A549 (cell line): ENCODE data around the gene GAL. TPM values are rescaled to one million over a fixed set of nuclear protein-coding genes. Genes with fewer than 3 reads are reported as not detected.

Experiments used
- ATAC-seq, 2 experiments: fragments of 200-7000 bp in 1 of 2; fragments of >200 bp in 1 of 2; cut with Nextera tagmentation in 1 of 2; cut with Tn5 transposase in 1 of 2; 3 replicates each; pipeline versions ENCODE4 v1.8.0 to v1.9.1; 2018 to 2020; ENCODE audit warnings: mild to moderate bottlenecking in 1 of 2, moderate library complexity in 1 of 2
- CTCF ChIA-PET: fragments of 300-600 bp; sonication (Branson Sonifier 250); formaldehyde crosslinking; extraction: SDS; loops from one replicate; lab custom pipeline; 2021; ENCODE audit warnings: antibody characterized with exemption, inconsistent platforms; lab: Yijun Ruan, JAX
- POLR2A ChIA-PET: fragments of 350-600 bp; formaldehyde crosslinking; extraction: SDS; loops from one replicate; lab custom pipeline; 2021; ENCODE audit warnings: antibody characterized with exemption, inconsistent platforms; lab: Yijun Ruan, JAX
- DNase-seq, 2 experiments: peaks; one replicate each; pipeline versions ENCODE4 v3.0.0 to v3.0.0-alpha.2; 2011 to 2016; ENCODE audit warnings: low read depth in 1 of 2, low spot score in 1 of 2
- FAIRE-seq: peaks from 2 replicates; lab custom pipeline; 2011; peaks lifted over from hg19 to GRCh38; lab: Jason Lieb, UNC
- H3K27ac ChIP-seq, 2 experiments: fragments of >200 bp; sonication (Bioruptor Twin); formaldehyde crosslinking; 3 replicates each; pipeline ENCODE4 v1.5.1; 2016 to 2017
- H3K4me1 ChIP-seq: fragments of >200 bp; sonication (Bioruptor Twin); formaldehyde crosslinking; 3 replicates; pipeline ENCODE4 v1.6.1; 2016
- H3K4me2 ChIP-seq: fragments of >200 bp; sonication (Bioruptor Twin); formaldehyde crosslinking; 3 replicates; pipeline ENCODE4 v1.6.1; 2016
- H3K4me3 ChIP-seq: fragments of >200 bp; sonication (Bioruptor Twin); formaldehyde crosslinking; 3 replicates; pipeline ENCODE4 v1.5.1; 2016
- H3K9me3 ChIP-seq: fragments of >200 bp; sonication (Bioruptor Twin); formaldehyde crosslinking; 3 replicates; pipeline ENCODE4 v1.6.1; 2016
- CBX2 ChIP-seq: fragments of 200-600 bp; sonication (generic); IDR thresholded peaks from 2 replicates; pipeline ENCODE4 v1.6.1; 2016; ENCODE audit warnings: low read depth, mild to moderate bottlenecking, borderline replicate concordance
- CHD4 ChIP-seq: fragments of 200-600 bp; sonication (generic); IDR thresholded peaks from 2 replicates; pipeline ENCODE4 v1.6.1; 2016; ENCODE audit warnings: antibody characterized with exemption, mild to moderate bottlenecking, borderline replicate concordance
- CTCF ChIP-seq: fragments of >200 bp; sonication (Bioruptor Twin); formaldehyde crosslinking; IDR thresholded peaks from 3 replicates; pipeline ENCODE4 v1.5.1; 2016
- E2F6 ChIP-seq: IDR thresholded peaks from 2 replicates; pipeline ENCODE4 v1.6.1; 2012; ENCODE audit warnings: low read depth, borderline replicate concordance
- FOSB ChIP-seq: fragments of 250-450 bp; sonication (Bioruptor Pico); IDR thresholded peaks from 2 replicates; pipeline ENCODE4 v1.5.0; 2020; ENCODE audit warnings: mild to moderate bottlenecking, moderate library complexity
- FOSL2 ChIP-seq, 2 experiments: fragments of 450-650 bp in 1 of 2; fragments of >200 bp in 1 of 2; sonication (Bioruptor Twin) in 1 of 2; formaldehyde crosslinking; IDR thresholded peaks; 2 replicates each; pipeline versions ENCODE4 v1.5.0 to v1.6.1; 2016 to 2020; ENCODE audit warnings: mild to moderate bottlenecking in 1 of 2, moderate library complexity in 1 of 2
- HMGXB4 ChIP-seq: fragments of 250-450 bp; sonication (Bioruptor Pico); IDR thresholded peaks from 2 replicates; pipeline ENCODE4 v1.5.0; 2021; ENCODE audit warnings: mild to moderate bottlenecking, moderate library complexity, borderline replicate concordance
- HOXA7 ChIP-seq: fragments of 250-450 bp; sonication (Bioruptor Pico); IDR thresholded peaks from 2 replicates; pipeline ENCODE4 v1.5.0; 2020; ENCODE audit warnings: mild to moderate bottlenecking, moderate library complexity
- NFE2L2 ChIP-seq: fragments of 150-350 bp; conservative IDR thresholded peaks from 2 replicates; pipeline ENCODE4 v1.6.1; 2014; ENCODE audit warnings: low read length
- NPAS2 ChIP-seq: fragments of 250-450 bp; sonication (Bioruptor Pico); IDR thresholded peaks from 2 replicates; pipeline ENCODE4 v1.8.0; 2022; ENCODE audit warnings: mild to moderate bottlenecking, moderate library complexity, borderline replicate concordance
- RAD21 ChIP-seq, 2 experiments: fragments of >200 bp in 1 of 2; sonication (Bioruptor Twin) in 1 of 2; formaldehyde crosslinking in 1 of 2; IDR thresholded peaks in 1 of 2; conservative IDR thresholded peaks in 1 of 2; 2 replicates in 1 of 2; 3 replicates in 1 of 2; pipeline ENCODE4 v1.6.1; 2012 to 2018; ENCODE audit warnings: inconsistent platforms in 1 of 2
- RARB ChIP-seq: fragments of 250-450 bp; sonication (Bioruptor Pico); IDR thresholded peaks from 2 replicates; pipeline ENCODE4 v1.8.0; 2021; ENCODE audit warnings: mild to moderate bottlenecking, moderate library complexity
- RNF2 ChIP-seq: fragments of 200-600 bp; sonication (generic); IDR thresholded peaks from 2 replicates; pipeline ENCODE4 v1.6.1; 2016; ENCODE audit warnings: low read depth, mild to moderate bottlenecking, antibody characterized with exemption, moderate library complexity, borderline replicate concordance
- SMC3 ChIP-seq: fragments of >200 bp; sonication (Bioruptor Twin); formaldehyde crosslinking; IDR thresholded peaks from 3 replicates; pipeline ENCODE4 v1.6.1; 2018; ENCODE audit warnings: inconsistent platforms
- TP53 ChIP-seq: fragments of 250-450 bp; sonication (Bioruptor Pico); IDR thresholded peaks from 2 replicates; pipeline ENCODE4 v1.5.0; 2021; ENCODE audit warnings: mild to moderate bottlenecking, moderate library complexity
- USF2 ChIP-seq: fragments of 450-650 bp; IDR thresholded peaks from 2 replicates; pipeline ENCODE4 v1.6.1; 2014; ENCODE audit warnings: antibody characterized with exemption
- ZFP36 ChIP-seq: fragments of 450-650 bp; IDR thresholded peaks from 2 replicates; pipeline ENCODE4 v1.6.1; 2014; ENCODE audit warnings: borderline replicate concordance; ENCODE audit not compliant: partially characterized antibody
- WGBS: methylation state at CpG from one replicate; pipeline ENCODE4 v1.1.6; 2017; ENCODE audit errors: missing lambda C conversion rate; 5-methylcytosine and 5-hydroxymethylcytosine counted together
- polyA plus RNA-seq, 4 experiments: library from polyadenylated mRNA; depleted of rRNA in 3 of 4; stranded (reverse); fragments of >200 nt; fragmentation: RNase III in 1 of 4; extraction: RNeasy Plus Mini Kit Qiagen cat#74134 plus additional on column Dnase treatment in 1 of 4; gene quantifications; 2 replicates in 3 of 4; 3 replicates in 1 of 4; pipeline ENCODE4 v1.2.3, GENCODE V29; 2011 to 2017

GAL gene
- polyA plus RNA-seq, 2 of the 4 experiments (the other 2 are of a cell fraction), result 2.2 to 8.6 TPM

- no peak overlapping the region for H3K27ac ChIP-seq
- no peaks in the 10 kb centered on the region for H3K4me1 ChIP-seq
- TF ChIP-seq SMC3 (peak; percentile 43; the same call in 1 of the 3 replicates), CTCF (peak; percentile 43; the same call in 2 of the 3 replicates), ZFP36 (no peak), CBX2 (no peak), RAD21 (conservative IDR thresholded peaks at IDR 0.05 in 1 of 2, IDR thresholded peaks at IDR 0.05 in 1 of 2) (peak; percentile 54 to 69; a peak in 4 of 5 replicates), HMGXB4 (CRISPR knock-in tag) (no peak)
- H3K4me2 ChIP-seq, result peak overlapping the region; percentile 11; the same call in 1 of the 3 replicates
- WGBS, result 13% methylated on average over 12 of the region's 12 CpGs
- FAIRE-seq (no peak), DNase-seq (peak in 1 of 2 experiments; percentile 54), ATAC-seq (peak; percentile 62 to 79; a peak in 5 of 6 replicates)
- ChIA-PET POLR2A (interaction anchor here (0.7 kb wide), 1 partner anchor 109 kb away, joined by 4 read pairs; no protein-coding TSS in a partner anchor), CTCF (interaction anchor here (0.7 to 1.9 kb wide), 18 partner anchors 12 to 414 kb away, joined by 3 to 8 read pairs (median 4); no protein-coding TSS in a partner anchor)
- no peak overlapping the region for H3K4me3 ChIP-seq
- peaks cover 26% of the 10 kb centered on the region for H3K9me3 ChIP-seq
These were observed 40.8 kb upstream of the GAL start for GRCh38 chr11:68643585-68643984.

- ATAC-seq (no peak), DNase-seq (no peak)
- H3K4me1 ChIP-seq, result no peaks in the 10 kb centered on the region
- no peak for TF ChIP-seq E2F6
- TF ChIP-seq FOSB, result no peak
- TF ChIP-seq NFE2L2, result no peak
- TF ChIP-seq USF2, result no peak
- no peak for TF ChIP-seq CHD4
- no peak for TF ChIP-seq NPAS2 (CRISPR knock-in tag)
- TF ChIP-seq HOXA7 (CRISPR knock-in tag), result no peak
- TF ChIP-seq, all 56 proteins: peak for 0
- H3K4me2 ChIP-seq, result no peak overlapping the region
- H3K9me3 ChIP-seq, result peaks cover 26% of the 10 kb centered on the region
- no peak overlapping the region for H3K4me3 ChIP-seq
- H3K27ac ChIP-seq, result no peak overlapping the region
- 95% methylated on average over 1 of the region's 1 CpG for WGBS
- POLR2A ChIA-PET, result no interaction called here
- CTCF ChIA-PET, result interaction anchor here (0.9 to 2.4 kb wide), 4 partner anchors 9 to 56 kb away, joined by 3 to 5 read pairs (median 4); no protein-coding TSS in a partner anchor
- FAIRE-seq, result no peak
These were observed 37.5 kb upstream of the GAL start for GRCh38 chr11:68646832-68647231.

- ATAC-seq (no peak; a peak in 1 of 6 replicates), DNase-seq (no peak), FAIRE-seq (no peak)
- Histone ChIP-seq H3K4me3 (no peak overlapping the region), H3K4me2 (no peak overlapping the region), H3K4me1 (no peaks in the 10 kb centered on the region), H3K27ac (no peak overlapping the region), H3K9me3 (peaks cover 24% of the 10 kb centered on the region)
- POLR2A ChIA-PET, result no interaction called here
- TF ChIP-seq FOSL2 (IDR thresholded peaks at IDR 0.05), result no peak
- no peak for TF ChIP-seq FOSL2 (CRISPR knock-in tag; IDR thresholded peaks at IDR 0.05)
- no peak for TF ChIP-seq TP53 (CRISPR knock-in tag)
- TF ChIP-seq RNF2, result no peak
- TF ChIP-seq RARB (CRISPR knock-in tag), result no peak
- no peak for TF ChIP-seq ZFP36
- CTCF ChIA-PET, result interaction anchor here (0.8 kb wide), 1 partner anchor 17 kb away, joined by 3 read pairs; no protein-coding TSS in a partner anchor
- 71% methylated on average over 25 of the region's 38 CpGs for WGBS
These were observed 34.3 kb upstream of the GAL start for GRCh38 chr11:68649851-68650555.
